Naive B cell (primary cell): Measurements from ENCODE around the gene PCSK2. TPM values are rescaled to one million over a fixed set of nuclear protein-coding genes. Genes with fewer than 3 reads are reported as not detected.
A peak's percentile ranks its signal among the peaks of the same experiment; 100 is the strongest.

Experiments used
- ATAC-seq, 2 donors: fragments of 150-1000 bp; cut with Tn5 transposase; 2 replicates each; pipeline ENCODE4 v1.10.0; 2021; ENCODE audit warnings: low read depth in 2 of 2, mild to moderate bottlenecking in 2 of 2, moderate library complexity in 2 of 2
- DNase-seq: peaks from one replicate; pipeline ENCODE4 v3.0.0; 2022
- H3K27ac Mint-ChIP-seq, 6 donors: one replicate each; pipeline ENCODE4 v1.8.0; 2020 to 2022; ENCODE audit warnings: mild to moderate bottlenecking in 6 of 6, mixed read lengths in 6 of 6, moderate library complexity in 5 of 6, inconsistent platforms in 2 of 6
- H3K27me3 Mint-ChIP-seq, 3 donors: one replicate each; pipeline ENCODE4 v1.8.0; 2021 to 2022; ENCODE audit warnings: mixed read lengths in 3 of 3, mild to moderate bottlenecking in 1 of 3
- H3K36me3 Mint-ChIP-seq, 2 donors: one replicate each; pipeline ENCODE4 v1.8.0; 2020 to 2022; ENCODE audit warnings: mixed read lengths in 2 of 2, inconsistent platforms in 1 of 2, mild to moderate bottlenecking in 1 of 2
- H3K4me1 Mint-ChIP-seq, 3 donors: one replicate each; pipeline ENCODE4 v1.8.0; 2020 to 2022; ENCODE audit warnings: mixed read lengths in 3 of 3, inconsistent platforms in 1 of 3, mild to moderate bottlenecking in 1 of 3, moderate library complexity in 1 of 3
- H3K4me3 Mint-ChIP-seq, 8 donors: one replicate each; pipeline ENCODE4 v1.8.0; 2020 to 2022; ENCODE audit warnings: mild to moderate bottlenecking in 8 of 8, mixed read lengths in 8 of 8, moderate library complexity in 8 of 8, inconsistent platforms in 2 of 8
- H3K9me3 Mint-ChIP-seq, 7 donors: one replicate each; pipeline ENCODE4 v1.8.0; 2020 to 2022; ENCODE audit warnings: mixed read lengths in 7 of 7, mild to moderate bottlenecking in 5 of 7, inconsistent platforms in 2 of 7, moderate library complexity in 1 of 7
- polyA plus RNA-seq, 6 donors: library from polyadenylated mRNA; unstranded; fragments of 300-500 nt; fragmentation: Illumina TruSeq; gene quantifications; one replicate each; pipeline ENCODE4 v1.2.3, GENCODE V29; 2021; ENCODE audit warnings: low read depth in 6 of 6

The PCSK2 gene
- polyA plus RNA-seq, 6 donors from 2014 or later, result not detected

DNA sequence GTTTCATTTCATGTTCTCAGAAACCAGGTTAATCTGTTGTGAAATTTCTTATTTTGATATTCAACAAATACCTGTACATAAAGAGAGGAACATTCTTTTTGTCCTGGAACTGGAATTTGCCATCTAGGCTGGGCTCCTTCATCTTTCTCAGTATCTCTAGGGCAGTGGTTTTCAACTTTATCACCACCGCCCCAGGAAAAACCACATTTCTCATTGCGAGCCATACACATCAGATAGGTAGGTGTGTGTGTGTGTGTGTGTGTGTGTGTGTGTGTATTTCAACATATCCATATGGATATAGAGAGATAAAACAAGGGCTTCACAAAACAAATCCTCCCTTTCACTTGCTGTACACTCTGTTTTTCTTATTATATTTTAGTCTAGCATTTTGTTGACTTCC lies 280.2 kb downstream of the PCSK2 start:
- no peaks in the 10 kb centered on the region for H3K36me3 Mint-ChIP-seq
- peak overlapping the region in 2 of 8 donors; percentile 8 to 68 for H3K4me3 Mint-ChIP-seq
- DNase-seq (no peak), ATAC-seq (no peak)
- H3K27me3 Mint-ChIP-seq, result peaks cover 0 to 22% (median 17%) of the 10 kb centered on the region in 3 donors
- H3K9me3 Mint-ChIP-seq, result no peaks in the 10 kb centered on the region
- peaks cover 5 to 19% (median 15%) of the 10 kb centered on the region in 3 donors for H3K4me1 Mint-ChIP-seq
- no peak overlapping the region for H3K27ac Mint-ChIP-seq

DNA sequence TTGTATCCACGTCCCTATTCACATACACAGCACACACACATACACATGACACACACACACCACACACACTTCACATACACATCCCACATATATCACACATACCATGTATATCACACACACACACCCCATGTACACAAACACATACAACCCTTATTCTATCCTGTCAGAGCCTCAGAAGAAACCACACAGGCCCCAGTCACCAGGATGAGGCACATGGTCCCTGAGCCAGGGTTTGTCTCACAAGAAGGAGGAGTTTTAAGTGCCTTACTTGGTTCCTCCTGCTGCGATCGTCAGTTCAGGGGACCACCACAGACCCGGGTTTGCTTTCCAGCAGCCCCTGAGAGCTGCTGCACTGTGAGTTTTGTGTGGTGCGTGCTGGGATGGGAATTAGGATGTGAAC lies 280.7 kb downstream of the PCSK2 start:
- ATAC-seq (no peak), DNase-seq (no peak)
- Mint-ChIP-seq H3K4me3 (peak overlapping the region in 2 of 8 donors; percentile 8 to 44), H3K4me1 (peaks cover 5 to 19% (median 15%) of the 10 kb centered on the region in 3 donors), H3K36me3 (no peaks in the 10 kb centered on the region), H3K27ac (no peak overlapping the region), H3K27me3 (peaks cover 0 to 22% (median 17%) of the 10 kb centered on the region in 3 donors), H3K9me3 (no peaks in the 10 kb centered on the region)

DNA sequence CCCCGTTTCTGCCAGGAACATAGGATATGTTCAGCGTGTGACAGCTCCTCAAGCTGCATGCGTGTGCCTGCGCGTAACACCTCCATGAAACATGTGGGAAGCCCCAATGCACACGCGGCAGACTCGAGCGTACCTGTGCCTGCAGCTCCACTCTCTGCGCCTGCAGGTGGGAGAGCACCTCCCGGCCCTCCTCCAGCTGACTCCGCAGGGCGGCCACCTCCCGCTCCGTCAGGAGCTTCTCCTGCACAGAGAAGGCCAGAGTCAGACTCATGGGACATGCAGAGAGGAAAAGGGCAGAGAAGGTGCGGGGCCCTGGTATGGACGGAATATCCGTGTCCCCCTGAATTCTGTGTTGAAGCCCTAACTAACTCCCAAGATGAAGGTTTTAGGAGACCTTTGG lies 281.9 kb downstream of the PCSK2 start:
- no peak overlapping the region for H3K27ac Mint-ChIP-seq
- H3K4me3 Mint-ChIP-seq, result no peak overlapping the region
- DNase-seq (no peak), ATAC-seq (no peak)
- peaks cover 5 to 19% (median 15%) of the 10 kb centered on the region in 3 donors for H3K4me1 Mint-ChIP-seq
- H3K36me3 Mint-ChIP-seq, result no peaks in the 10 kb centered on the region
- H3K27me3 Mint-ChIP-seq, result peaks cover 0 to 30% (median 25%) of the 10 kb centered on the region in 3 donors
- no peaks in the 10 kb centered on the region for H3K9me3 Mint-ChIP-seq

DNA sequence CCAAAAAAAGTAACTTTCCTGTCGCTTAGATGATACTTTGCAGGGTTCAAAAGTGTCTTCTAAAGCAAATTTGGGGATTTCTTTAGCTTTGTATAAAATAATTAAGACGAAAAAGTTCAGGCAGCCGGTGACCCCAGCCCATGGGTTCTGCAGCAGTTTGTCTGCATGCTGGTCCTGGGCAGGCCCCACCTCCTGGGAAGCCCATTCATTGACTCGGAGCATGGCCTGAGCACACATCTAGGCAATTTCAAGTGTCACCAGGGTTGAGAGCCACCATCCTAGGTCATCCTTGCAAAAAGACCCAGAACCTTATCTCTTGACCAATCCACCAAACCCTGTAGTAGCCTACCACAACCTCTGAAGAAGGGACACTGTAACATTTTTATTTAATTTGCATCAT lies 283.7 kb downstream of the PCSK2 start:
- DNase-seq (no peak), ATAC-seq (no peak)
- H3K36me3 Mint-ChIP-seq, result no peaks in the 10 kb centered on the region
- H3K4me1 Mint-ChIP-seq, result peaks cover 0 to 6% (median 6%) of the 10 kb centered on the region in 3 donors
- no peak overlapping the region for H3K4me3 Mint-ChIP-seq
- H3K27me3 Mint-ChIP-seq, result peaks cover 0 to 33% (median 30%) of the 10 kb centered on the region in 3 donors
- H3K27ac Mint-ChIP-seq, result no peak overlapping the region
- no peaks in the 10 kb centered on the region for H3K9me3 Mint-ChIP-seq

DNA sequence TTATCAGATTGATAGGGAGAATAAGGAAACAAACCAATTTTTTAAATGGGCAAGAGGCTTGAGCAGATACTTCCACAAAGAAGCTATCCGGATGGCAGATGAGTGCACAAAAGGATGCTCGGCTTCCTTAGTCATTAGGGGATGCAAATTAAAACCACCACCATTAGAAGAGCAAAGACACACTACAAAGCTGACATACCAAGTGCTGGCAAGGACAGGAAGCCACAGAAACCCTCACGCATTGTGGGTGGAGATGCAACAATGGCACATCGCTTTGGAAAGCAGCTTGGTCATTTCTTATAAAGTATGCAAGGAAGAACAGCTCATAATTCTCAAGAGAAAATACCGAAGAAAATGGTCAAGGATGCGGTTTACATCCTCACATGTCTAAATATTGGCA lies 284.6 kb downstream of the PCSK2 start:
- no peak for ATAC-seq
- H3K4me1 Mint-ChIP-seq, result no peaks in the 10 kb centered on the region
- H3K27me3 Mint-ChIP-seq, result peaks cover 0 to 39% (median 30%) of the 10 kb centered on the region in 3 donors
- no peaks in the 10 kb centered on the region for H3K36me3 Mint-ChIP-seq
- no peaks in the 10 kb centered on the region for H3K9me3 Mint-ChIP-seq
- H3K4me3 Mint-ChIP-seq, result no peak overlapping the region
- no peak for DNase-seq
- H3K27ac Mint-ChIP-seq, result no peak overlapping the region

DNA sequence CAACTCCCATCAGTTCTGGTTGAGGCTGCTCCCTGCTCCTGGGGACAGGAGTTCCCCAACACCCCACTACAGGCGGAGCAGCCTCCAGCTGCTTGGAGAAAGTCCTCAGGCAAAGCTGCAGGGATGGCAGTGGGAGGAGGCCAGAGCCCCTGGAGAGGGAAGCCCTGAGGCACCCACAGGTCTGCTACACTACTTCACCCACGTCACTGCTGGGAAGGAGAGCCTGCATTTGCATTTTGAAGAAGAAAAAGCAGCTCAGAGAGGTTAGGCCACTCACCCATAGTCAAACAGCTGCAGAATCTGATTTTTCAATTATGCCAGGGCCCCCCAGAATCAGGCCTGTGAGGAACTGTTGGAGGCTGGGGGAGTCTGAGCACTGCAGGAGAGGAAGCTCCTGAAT lies 287.1 kb downstream of the PCSK2 start:
- peaks cover 3 to 42% (median 23%) of the 10 kb centered on the region in 3 donors for H3K27me3 Mint-ChIP-seq
- H3K4me1 Mint-ChIP-seq, result no peaks in the 10 kb centered on the region

DNA sequence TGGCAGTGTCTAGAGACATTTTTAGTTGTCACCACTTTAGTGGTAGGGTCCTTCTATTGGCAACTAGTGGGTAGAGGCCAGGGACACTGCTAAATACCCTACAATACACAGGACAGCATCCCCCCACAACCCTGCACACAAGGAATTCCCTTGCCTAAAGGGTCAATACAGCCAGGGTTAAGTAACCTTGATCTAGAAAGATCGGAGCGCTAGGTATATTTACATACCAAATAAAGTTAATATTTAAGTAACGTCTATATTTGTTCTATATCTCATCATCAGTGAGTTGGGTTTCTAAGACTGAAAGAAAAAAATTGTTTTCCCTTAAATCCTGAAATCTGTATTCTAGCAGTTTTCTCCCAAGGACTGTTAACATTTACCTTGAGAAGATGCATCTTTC lies 288.2 kb downstream of the PCSK2 start:
- Mint-ChIP-seq H3K9me3 (no peaks in the 10 kb centered on the region), H3K4me3 (no peak overlapping the region), H3K4me1 (no peaks in the 10 kb centered on the region), H3K27ac (no peak overlapping the region), H3K36me3 (no peaks in the 10 kb centered on the region), H3K27me3 (peaks cover 3 to 33% (median 19%) of the 10 kb centered on the region in 3 donors)
- DNase-seq, result no peak
- ATAC-seq, result no peak

More for the DNA sequence above, 287.1 kb downstream of the PCSK2 start:
- H3K27ac Mint-ChIP-seq, result no peak overlapping the region
- no peak for DNase-seq
- H3K36me3 Mint-ChIP-seq, result no peaks in the 10 kb centered on the region
- no peak overlapping the region for H3K4me3 Mint-ChIP-seq
- ATAC-seq, result no peak
- H3K9me3 Mint-ChIP-seq, result no peaks in the 10 kb centered on the region

DNA sequence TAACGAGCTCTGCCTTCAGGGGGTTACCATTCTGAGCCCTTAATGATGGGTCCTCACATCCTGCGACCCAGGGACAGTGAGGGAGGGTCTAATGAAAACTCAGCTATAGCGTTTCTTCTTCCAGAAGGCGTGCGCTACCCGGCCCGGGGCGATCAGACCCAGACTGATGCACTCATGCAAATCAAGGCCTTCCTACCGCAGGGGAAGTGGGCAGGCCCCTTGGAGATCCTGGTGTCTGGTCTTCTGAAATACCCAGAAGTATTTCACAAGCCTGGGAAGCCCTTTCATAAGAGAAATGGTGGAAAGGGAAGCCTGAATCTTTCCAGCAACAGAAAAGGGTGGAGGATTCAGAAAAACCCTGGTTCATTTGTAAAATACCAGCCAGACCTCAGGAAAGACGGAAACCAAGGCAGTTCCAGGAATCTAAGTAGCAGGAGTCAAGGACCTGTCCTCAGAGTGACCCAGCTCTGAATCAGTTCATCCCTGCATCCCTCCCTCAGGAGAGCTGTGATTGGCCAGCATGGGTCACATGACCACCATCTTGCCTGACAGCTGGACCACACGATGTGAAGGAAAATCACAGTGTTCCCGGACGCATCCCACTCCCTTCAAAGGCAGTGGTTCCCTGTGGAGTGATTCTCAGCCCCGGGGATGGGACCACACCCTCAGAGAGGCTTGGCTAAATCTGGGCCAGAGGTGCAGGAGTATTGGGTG lies 291.7 kb downstream of the PCSK2 start:
- no peaks in the 10 kb centered on the region for H3K36me3 Mint-ChIP-seq
- no peak overlapping the region for H3K4me3 Mint-ChIP-seq
- no peak for ATAC-seq
- DNase-seq, result no peak
- no peak overlapping the region for H3K27ac Mint-ChIP-seq
- H3K9me3 Mint-ChIP-seq, result no peaks in the 10 kb centered on the region
- peaks cover 0 to 5% (median 0%) of the 10 kb centered on the region in 3 donors for H3K4me1 Mint-ChIP-seq
- peaks cover 3 to 44% (median 10%) of the 10 kb centered on the region in 3 donors for H3K27me3 Mint-ChIP-seq

DNA sequence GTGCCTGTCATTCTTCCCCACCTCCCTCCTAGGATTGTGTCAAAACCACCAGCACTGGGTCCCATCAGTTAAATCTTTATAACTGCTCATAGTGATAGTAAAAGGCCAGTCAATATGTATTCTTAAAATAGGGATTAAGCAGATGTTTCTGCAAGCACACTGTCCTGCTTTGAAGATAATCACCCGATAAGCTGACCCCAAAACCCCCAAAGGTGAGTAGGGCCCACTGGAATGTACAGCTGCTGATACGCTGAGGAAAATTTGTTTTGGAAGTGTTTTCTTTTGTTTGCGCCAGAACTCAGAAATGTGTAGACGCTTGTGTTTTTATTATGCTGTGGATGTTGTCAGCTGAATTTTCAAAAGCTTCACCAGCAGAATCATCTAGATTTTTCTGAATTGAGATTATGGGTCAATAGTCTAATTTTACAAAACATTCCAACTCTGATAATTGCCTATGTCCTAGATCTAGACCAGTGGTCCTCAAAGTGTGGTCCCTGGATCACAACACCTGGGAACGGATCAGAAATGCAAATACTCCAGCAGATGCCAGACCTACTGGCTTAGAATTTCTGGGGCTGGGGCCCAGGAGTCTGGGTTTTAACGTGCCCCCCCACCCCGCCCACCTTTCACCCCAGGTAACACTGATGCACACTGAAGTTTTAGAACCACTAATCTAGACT lies 292.9 kb downstream of the PCSK2 start:
- no peaks in the 10 kb centered on the region for H3K9me3 Mint-ChIP-seq
- H3K36me3 Mint-ChIP-seq, result no peaks in the 10 kb centered on the region
- H3K27me3 Mint-ChIP-seq, result peaks cover 3 to 37% (median 9%) of the 10 kb centered on the region in 3 donors
- no peak overlapping the region for H3K27ac Mint-ChIP-seq
- no peak for ATAC-seq
- H3K4me3 Mint-ChIP-seq, result no peak overlapping the region
- peaks cover 0 to 5% (median 0%) of the 10 kb centered on the region in 3 donors for H3K4me1 Mint-ChIP-seq
- DNase-seq, result no peak

DNA sequence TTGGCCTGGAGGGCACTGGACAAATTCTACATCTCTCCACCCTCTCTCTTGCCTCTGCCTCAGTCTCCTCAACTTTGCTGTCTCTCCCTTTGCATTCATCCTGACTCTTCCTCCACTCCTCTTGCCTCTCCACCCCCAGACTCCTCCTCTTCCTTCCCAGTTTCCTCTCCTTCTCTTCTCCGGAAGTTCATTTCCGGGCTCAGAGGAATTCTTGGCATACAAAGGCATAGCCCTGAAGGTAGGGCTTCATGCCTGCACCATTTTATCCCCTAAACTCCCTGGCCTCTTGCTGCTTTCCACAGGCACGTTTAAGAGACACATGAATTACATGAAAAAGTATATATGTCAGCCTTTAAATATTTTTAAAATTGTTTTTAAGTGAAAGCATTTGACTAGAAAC lies 293.7 kb downstream of the PCSK2 start:
- peak overlapping the region in 1 of 6 donors; percentile 21 for H3K27ac Mint-ChIP-seq
- no peak for ATAC-seq
- peak overlapping the region in 1 of 8 donors; percentile 11 for H3K4me3 Mint-ChIP-seq
- peaks cover 0 to 5% (median 0%) of the 10 kb centered on the region in 3 donors for H3K4me1 Mint-ChIP-seq
- H3K27me3 Mint-ChIP-seq, result peaks cover 3 to 34% (median 9%) of the 10 kb centered on the region in 3 donors
- H3K36me3 Mint-ChIP-seq, result no peaks in the 10 kb centered on the region
- no peaks in the 10 kb centered on the region for H3K9me3 Mint-ChIP-seq
- no peak for DNase-seq

DNA sequence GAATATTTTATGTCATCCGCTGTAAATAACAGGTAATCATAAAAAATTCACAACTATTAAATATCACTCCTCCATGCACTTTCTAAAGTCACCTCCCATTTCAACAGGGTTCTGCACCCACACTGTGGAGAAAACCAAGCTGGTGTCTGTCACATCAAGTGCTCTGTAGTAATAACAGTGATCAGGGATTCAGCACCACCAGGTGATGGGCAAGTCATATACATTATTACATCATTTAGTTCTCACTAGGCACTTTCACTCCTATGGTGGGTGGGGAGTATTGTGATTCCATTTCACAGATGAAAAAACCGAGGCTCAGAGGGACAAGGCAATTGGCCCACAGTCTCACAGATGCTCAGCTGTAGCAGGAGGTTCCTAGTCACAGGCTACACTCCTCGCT lies 295.7 kb downstream of the PCSK2 start:
- H3K27ac Mint-ChIP-seq, result no peak overlapping the region
- H3K4me1 Mint-ChIP-seq, result peaks cover 0 to 5% (median 0%) of the 10 kb centered on the region in 3 donors
- H3K9me3 Mint-ChIP-seq, result no peaks in the 10 kb centered on the region
- ATAC-seq, result no peak
- H3K4me3 Mint-ChIP-seq, result no peak overlapping the region
- no peaks in the 10 kb centered on the region for H3K36me3 Mint-ChIP-seq
- DNase-seq, result no peak
- H3K27me3 Mint-ChIP-seq, result peaks cover 0 to 35% (median 9%) of the 10 kb centered on the region in 3 donors

DNA sequence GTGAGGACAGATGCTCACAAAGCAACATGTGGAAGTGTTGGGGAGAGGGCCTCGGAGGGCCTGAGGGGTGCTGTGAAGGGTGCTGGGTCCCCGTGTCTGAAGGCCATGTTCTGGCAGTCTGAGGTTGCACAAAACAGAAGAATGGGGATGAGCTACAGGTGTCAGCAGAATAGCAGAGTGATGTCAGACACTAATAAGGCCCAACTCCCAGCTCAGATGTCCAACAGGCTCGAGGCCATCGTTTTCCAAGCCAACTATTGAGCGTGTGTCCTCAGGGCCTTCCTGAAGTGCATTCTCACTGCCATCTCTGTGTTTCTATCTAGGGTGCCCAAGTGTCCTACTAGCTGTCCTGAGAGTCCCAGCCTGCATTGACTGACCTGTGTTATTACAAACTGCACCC lies 296.5 kb downstream of the PCSK2 start:
- Mint-ChIP-seq H3K9me3 (no peaks in the 10 kb centered on the region), H3K4me1 (peaks cover 0 to 5% (median 0%) of the 10 kb centered on the region in 3 donors), H3K4me3 (no peak overlapping the region), H3K27ac (peak overlapping the region in 2 of 6 donors; percentile 22 to 32), H3K27me3 (peaks cover 0 to 32% (median 9%) of the 10 kb centered on the region in 3 donors), H3K36me3 (no peaks in the 10 kb centered on the region)
- no peak for ATAC-seq
- DNase-seq, result no peak

DNA sequence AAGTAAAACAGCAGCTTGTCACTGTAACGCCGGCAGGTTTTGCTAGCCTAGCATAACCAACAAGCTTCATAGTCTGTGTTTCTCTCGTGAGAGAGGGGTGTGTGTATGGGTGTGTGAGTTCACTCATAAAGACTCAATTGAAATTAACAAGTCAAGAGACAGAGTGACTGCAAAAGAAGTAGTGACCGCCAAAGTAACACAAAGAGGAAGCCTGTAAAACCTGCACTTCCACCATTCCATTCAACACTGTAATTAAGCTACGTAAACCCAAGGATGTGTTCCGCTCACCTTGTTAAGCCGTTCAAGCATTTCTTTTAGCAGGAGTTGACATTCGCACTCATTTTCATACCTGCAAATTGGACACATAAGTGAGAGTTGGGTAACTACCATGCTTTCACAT lies 297.7 kb downstream of the PCSK2 start:
- no peaks in the 10 kb centered on the region for H3K36me3 Mint-ChIP-seq
- peaks cover 0 to 5% (median 0%) of the 10 kb centered on the region in 3 donors for H3K4me1 Mint-ChIP-seq
- no peak overlapping the region for H3K27ac Mint-ChIP-seq

DNA sequence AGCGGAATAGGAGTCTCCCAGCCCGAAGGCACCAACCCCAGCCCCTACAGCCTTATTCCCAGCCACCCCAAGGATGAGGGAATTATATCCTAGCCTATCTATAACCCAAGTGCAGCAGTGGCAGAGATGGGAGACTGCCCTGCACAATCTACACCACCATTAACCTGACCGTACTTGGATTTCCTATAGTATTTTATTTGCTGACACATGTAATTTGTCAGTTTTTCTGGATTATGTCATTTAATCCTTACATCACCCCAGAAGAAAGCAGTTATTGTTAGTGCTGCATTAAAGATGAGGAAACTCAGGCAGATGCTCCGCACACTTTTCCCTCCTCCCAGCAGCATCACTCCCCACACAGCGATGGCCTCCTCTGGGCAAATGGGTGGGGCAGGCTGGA lies 298.3 kb downstream of the PCSK2 start:
- Mint-ChIP-seq H3K4me3 (no peak overlapping the region), H3K27me3 (peaks cover 10 to 48% (median 20%) of the 10 kb centered on the region in 3 donors), H3K36me3 (no peaks in the 10 kb centered on the region), H3K4me1 (peaks cover 0 to 5% (median 3%) of the 10 kb centered on the region in 3 donors), H3K9me3 (no peaks in the 10 kb centered on the region), H3K27ac (no peak overlapping the region)
- no peak for DNase-seq
- no peak for ATAC-seq

More for the DNA sequence above, 297.7 kb downstream of the PCSK2 start:
- ATAC-seq (no peak), DNase-seq (no peak)
- H3K4me3 Mint-ChIP-seq, result no peak overlapping the region
- no peaks in the 10 kb centered on the region for H3K9me3 Mint-ChIP-seq
- peaks cover 7 to 42% (median 15%) of the 10 kb centered on the region in 3 donors for H3K27me3 Mint-ChIP-seq
